Measurements from ENCODE around the gene PNRC2.

DNA sequence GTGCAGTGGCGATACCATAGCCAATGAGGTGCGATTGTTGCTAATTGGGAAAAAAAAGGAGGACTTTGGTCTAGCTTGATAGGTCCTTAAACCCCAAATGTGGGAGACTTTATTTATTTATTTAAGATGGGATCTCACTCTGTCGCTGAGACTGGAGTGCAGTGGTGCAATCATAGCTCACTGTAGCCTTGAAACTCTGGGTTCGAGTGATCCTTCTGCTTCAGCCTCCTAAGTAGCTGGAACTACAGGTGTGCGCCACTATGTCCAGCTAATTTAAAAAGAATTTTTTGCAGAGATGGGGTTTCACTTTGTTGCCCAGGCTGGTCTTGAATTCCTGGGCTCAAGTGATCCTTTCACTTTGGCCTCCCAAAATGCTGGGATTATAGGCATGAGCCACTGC, 44.5 kb downstream of the PNRC2 start:
- TF ChIP-seq SIN3A (IDR thresholded peaks at IDR 0.05; ENCODE audit: borderline replicate concordance, insufficient read depth, low read length): no peak
- TF ChIP-seq, protein P1, sequence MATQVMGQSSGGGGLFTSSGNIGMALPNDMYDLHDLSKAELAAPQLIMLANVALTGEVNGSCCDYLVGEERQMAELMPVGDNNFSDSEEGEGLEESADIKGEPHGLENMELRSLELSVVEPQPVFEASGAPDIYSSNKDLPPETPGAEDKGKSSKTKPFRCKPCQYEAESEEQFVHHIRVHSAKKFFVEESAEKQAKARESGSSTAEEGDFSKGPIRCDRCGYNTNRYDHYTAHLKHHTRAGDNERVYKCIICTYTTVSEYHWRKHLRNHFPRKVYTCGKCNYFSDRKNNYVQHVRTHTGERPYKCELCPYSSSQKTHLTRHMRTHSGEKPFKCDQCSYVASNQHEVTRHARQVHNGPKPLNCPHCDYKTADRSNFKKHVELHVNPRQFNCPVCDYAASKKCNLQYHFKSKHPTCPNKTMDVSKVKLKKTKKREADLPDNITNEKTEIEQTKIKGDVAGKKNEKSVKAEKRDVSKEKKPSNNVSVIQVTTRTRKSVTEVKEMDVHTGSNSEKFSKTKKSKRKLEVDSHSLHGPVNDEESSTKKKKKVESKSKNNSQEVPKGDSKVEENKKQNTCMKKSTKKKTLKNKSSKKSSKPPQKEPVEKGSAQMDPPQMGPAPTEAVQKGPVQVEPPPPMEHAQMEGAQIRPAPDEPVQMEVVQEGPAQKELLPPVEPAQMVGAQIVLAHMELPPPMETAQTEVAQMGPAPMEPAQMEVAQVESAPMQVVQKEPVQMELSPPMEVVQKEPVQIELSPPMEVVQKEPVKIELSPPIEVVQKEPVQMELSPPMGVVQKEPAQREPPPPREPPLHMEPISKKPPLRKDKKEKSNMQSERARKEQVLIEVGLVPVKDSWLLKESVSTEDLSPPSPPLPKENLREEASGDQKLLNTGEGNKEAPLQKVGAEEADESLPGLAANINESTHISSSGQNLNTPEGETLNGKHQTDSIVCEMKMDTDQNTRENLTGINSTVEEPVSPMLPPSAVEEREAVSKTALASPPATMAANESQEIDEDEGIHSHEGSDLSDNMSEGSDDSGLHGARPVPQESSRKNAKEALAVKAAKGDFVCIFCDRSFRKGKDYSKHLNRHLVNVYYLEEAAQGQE (IDR thresholded peaks at IDR 0.05; ENCODE audit: insufficient read depth in 1 of 2, low read depth in 2 of 2, low read length in 2 of 2): no peak
- no peak for TF ChIP-seq POLR2AphosphoS5 (IDR thresholded peaks at IDR 0.05; ENCODE audit: low read depth, low read length)
- no peak for TF ChIP-seq TAF1 (IDR thresholded peaks at IDR 0.05; ENCODE audit: borderline replicate concordance, insufficient read depth, low read length)

Measured in PFSK-1 (cell line).